Effector memory CD8-positive, alpha-beta T cell (primary cell): Measurements from ENCODE around the gene PLCB1.
A peak's percentile ranks its signal among the peaks of the same experiment; 100 is the strongest.
"Not testable (repeated sequence)": the region's sequence is repeated elsewhere in the genome, so short reads cannot be mapped to it uniquely, and the experiment has no call there.

ENCODE experiments used
- ATAC-seq: fragments of 150-1000 bp; cut with Tn5 transposase; replicated peaks from 2 replicates; pipeline ENCODE4 v1.10.0; 2021; ENCODE audit warnings: mild to moderate bottlenecking, moderate library complexity
- DNase-seq, 3 experiments: peaks; one replicate each; pipeline ENCODE4 v3.0.0; 2021
- H3K27ac Mint-ChIP-seq, 2 donors: one replicate each; pipeline ENCODE4 v1.8.0; 2022; ENCODE audit warnings: mild to moderate bottlenecking in 2 of 2, mixed read lengths in 2 of 2, moderate library complexity in 2 of 2
- H3K27me3 Mint-ChIP-seq, 2 donors: one replicate each; pipeline ENCODE4 v1.8.0; 2022; ENCODE audit warnings: mixed read lengths in 2 of 2
- H3K36me3 Mint-ChIP-seq: one replicate; pipeline ENCODE4 v1.8.0; 2022; ENCODE audit warnings: mild to moderate bottlenecking, moderate library complexity, mixed read lengths; ENCODE audit not compliant: insufficient read depth
- H3K4me1 Mint-ChIP-seq, 2 donors: one replicate each; pipeline ENCODE4 v1.8.0; 2022; ENCODE audit warnings: low read depth in 2 of 2, mixed read lengths in 2 of 2
- H3K4me3 Mint-ChIP-seq, 2 donors: one replicate each; pipeline ENCODE4 v1.8.0; 2022; ENCODE audit warnings: mild to moderate bottlenecking in 2 of 2, mixed read lengths in 2 of 2, moderate library complexity in 2 of 2
- H3K9me3 Mint-ChIP-seq, 2 donors: one replicate each; pipeline ENCODE4 v1.8.0; 2022; ENCODE audit warnings: mixed read lengths in 2 of 2

Gene PLCB1

DNA sequence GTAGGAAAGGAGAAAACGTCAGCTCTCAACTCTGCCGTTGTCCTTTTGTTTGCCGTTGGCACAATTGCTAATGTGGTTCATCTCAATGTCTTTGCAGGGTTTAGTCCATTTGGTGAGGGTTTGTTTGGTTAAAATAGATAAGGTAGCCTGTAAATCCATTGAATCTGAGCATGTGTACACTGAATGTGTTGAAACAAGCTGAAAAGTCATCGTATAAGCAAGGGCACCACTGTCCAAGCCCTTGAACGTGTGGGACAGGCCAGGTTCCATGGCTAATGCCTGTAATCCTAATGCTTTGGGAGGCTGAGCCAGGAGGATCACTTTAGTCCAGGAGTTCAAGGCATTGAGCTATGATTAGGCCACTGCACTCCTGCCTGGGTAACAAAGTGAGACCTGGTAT lies 712.1 kb downstream of the PLCB1 start:
- H3K27me3 Mint-ChIP-seq: no peaks in the 10 kb centered on the region

DNA sequence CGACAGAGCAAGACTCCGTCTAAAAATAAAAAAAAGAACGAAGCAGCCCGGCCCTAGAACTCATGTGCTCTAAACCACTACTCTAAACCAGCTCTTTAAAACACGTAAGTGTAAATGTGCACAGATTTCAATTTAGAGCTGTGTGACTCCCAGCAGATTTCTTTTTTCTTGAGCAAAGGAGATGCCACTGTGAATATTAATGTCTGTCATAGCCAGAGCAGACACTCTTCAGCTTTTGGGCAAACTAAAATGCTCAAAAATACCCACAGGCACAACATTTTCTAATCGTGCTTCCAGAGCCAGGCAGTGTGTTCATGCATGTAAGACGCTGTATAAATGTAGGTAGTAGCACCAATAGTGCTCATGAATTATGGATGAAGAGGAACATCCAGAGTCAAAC lies 717.9 kb downstream of the PLCB1 start:
- Mint-ChIP-seq H3K4me3 (no peak overlapping the region), H3K9me3 (no peaks in the 10 kb centered on the region), H3K27ac (no peak overlapping the region), H3K36me3 (no peaks in the 10 kb centered on the region), H3K4me1 (peaks cover 0 to 3% of the 10 kb centered on the region in 2 donors), H3K27me3 (no peaks in the 10 kb centered on the region)
- ATAC-seq: no peak
- no peak for DNase-seq

More for the DNA sequence above, 712.1 kb downstream of the PLCB1 start:
- ATAC-seq: no peak
- Mint-ChIP-seq H3K9me3 (no peaks in the 10 kb centered on the region), H3K4me3 (no peak overlapping the region), H3K36me3 (no peaks in the 10 kb centered on the region), H3K4me1 (no peaks in the 10 kb centered on the region), H3K27ac (no peak overlapping the region)
- no peak for DNase-seq

DNA sequence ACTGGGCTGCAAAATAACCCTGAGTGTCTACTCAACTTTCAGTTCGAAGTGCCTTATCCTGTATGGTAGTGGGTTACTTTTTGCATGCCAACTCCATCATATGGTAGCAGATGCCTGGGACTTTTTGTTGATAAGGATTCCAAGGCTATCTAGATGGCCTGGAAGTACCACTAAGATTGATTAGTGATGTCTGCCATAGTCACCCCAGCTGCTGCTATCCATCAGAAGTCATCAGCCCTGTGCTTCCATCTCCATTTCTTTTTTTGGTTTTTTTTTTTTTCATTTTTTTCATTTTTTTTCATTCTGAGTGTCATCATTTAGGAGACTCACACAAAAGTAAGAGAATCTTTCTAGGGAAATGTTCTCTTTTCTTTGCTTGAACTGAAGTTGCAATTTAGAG lies 719.4 kb downstream of the PLCB1 start:
- ATAC-seq: no peak
- peaks cover 0 to 3% of the 10 kb centered on the region in 2 donors for H3K4me1 Mint-ChIP-seq
- H3K27ac Mint-ChIP-seq: no peak overlapping the region
- no peaks in the 10 kb centered on the region for H3K27me3 Mint-ChIP-seq
- no peaks in the 10 kb centered on the region for H3K9me3 Mint-ChIP-seq
- H3K4me3 Mint-ChIP-seq: no peak overlapping the region
- no peak for DNase-seq
- H3K36me3 Mint-ChIP-seq: no peaks in the 10 kb centered on the region

- DNase-seq, H3K27ac Mint-ChIP-seq, H3K4me3 Mint-ChIP-seq, H3K9me3 Mint-ChIP-seq, H3K4me1 Mint-ChIP-seq, H3K36me3 Mint-ChIP-seq, ATAC-seq, H3K27me3 Mint-ChIP-seq: not testable (repeated sequence)
Measured at GRCh38 chr20:8851919-8852318, 719.9 kb downstream of the PLCB1 start.

DNA sequence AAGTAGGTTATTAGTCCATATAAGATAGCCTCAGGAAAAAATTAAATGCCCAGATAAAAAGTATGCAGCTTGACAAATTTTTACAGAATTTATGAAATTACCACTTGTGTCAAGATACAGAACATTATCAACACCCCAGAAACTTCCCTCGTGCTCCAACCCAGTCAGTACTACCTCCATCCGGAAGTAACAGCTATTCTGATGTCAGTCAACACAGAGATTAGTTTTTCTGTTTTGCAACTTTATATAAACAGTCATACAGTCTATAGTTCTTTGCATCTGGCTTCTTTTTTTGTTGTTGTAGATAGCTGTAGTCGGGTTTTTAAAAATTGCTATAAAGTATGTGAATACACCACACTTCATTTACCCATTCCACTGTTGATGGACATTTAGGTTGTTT lies 721.1 kb downstream of the PLCB1 start:
- H3K27ac Mint-ChIP-seq, H3K9me3 Mint-ChIP-seq, ATAC-seq, H3K4me1 Mint-ChIP-seq, H3K4me3 Mint-ChIP-seq, H3K36me3 Mint-ChIP-seq, H3K27me3 Mint-ChIP-seq, DNase-seq: not testable (repeated sequence)

DNA sequence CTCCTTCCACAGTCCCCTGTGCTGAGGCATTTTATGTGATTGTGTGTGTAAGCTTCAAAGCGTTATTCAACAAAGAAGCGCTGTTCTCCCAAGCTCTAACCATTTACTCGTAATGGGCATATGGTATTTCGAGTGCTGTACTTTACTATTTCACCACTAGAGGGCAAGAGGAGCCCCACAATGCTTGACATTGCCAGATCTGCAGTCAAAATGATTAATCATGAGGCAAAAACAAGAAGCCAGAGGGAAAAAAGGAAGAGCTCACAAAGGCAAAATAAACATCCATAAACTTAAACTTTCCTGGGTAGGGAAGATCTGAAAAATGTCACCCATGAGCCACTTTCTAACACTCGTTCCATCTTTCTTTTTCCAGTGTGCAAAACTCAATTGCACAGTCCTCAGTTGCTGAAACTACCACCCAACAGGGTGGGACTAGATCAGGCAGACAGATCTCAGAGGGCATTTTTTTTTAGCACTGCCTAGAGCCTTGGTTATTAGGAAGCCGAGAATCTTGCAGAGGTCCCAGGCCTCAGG lies 721.8 kb downstream of the PLCB1 start:
- ATAC-seq (peak; percentile 56), DNase-seq (peak in 1 of 3 experiments; percentile 4)
- H3K27me3 Mint-ChIP-seq: no peaks in the 10 kb centered on the region
- no peaks in the 10 kb centered on the region for H3K36me3 Mint-ChIP-seq
- H3K9me3 Mint-ChIP-seq: no peaks in the 10 kb centered on the region
- H3K4me1 Mint-ChIP-seq: peaks cover 0 to 3% of the 10 kb centered on the region in 2 donors
- H3K4me3 Mint-ChIP-seq: no peak overlapping the region
- H3K27ac Mint-ChIP-seq: no peak overlapping the region

GRCh38 chr20:8854571-8854970 lies 722.5 kb downstream of the PLCB1 start:
- Mint-ChIP-seq H3K27ac (no peak overlapping the region), H3K9me3 (no peaks in the 10 kb centered on the region), H3K36me3 (no peaks in the 10 kb centered on the region), H3K27me3 (no peaks in the 10 kb centered on the region), H3K4me1 (peaks cover 0 to 3% of the 10 kb centered on the region in 2 donors), H3K4me3 (no peak overlapping the region)
- DNase-seq (no peak), ATAC-seq (no peak)

- Mint-ChIP-seq H3K4me3 (no peak overlapping the region), H3K4me1 (peaks cover 0 to 3% of the 10 kb centered on the region in 2 donors), H3K36me3 (no peaks in the 10 kb centered on the region), H3K27me3 (no peaks in the 10 kb centered on the region), H3K9me3 (no peaks in the 10 kb centered on the region), H3K27ac (no peak overlapping the region)
- no peak for DNase-seq
- ATAC-seq: no peak
Measured at GRCh38 chr20:8855315-8855714, 723.2 kb downstream of the PLCB1 start.

- Mint-ChIP-seq H3K27me3 (no peaks in the 10 kb centered on the region), H3K4me1 (peaks cover 0 to 3% of the 10 kb centered on the region in 2 donors), H3K4me3 (no peak overlapping the region), H3K27ac (no peak overlapping the region), H3K9me3 (no peaks in the 10 kb centered on the region), H3K36me3 (no peaks in the 10 kb centered on the region)
- DNase-seq (no peak), ATAC-seq (no peak)
Measured at GRCh38 chr20:8856668-8857067, 724.6 kb downstream of the PLCB1 start.

- DNase-seq (no peak), ATAC-seq (no peak)
- H3K36me3 Mint-ChIP-seq: no peaks in the 10 kb centered on the region
- no peaks in the 10 kb centered on the region for H3K27me3 Mint-ChIP-seq
- H3K27ac Mint-ChIP-seq: no peak overlapping the region
- H3K4me1 Mint-ChIP-seq: no peaks in the 10 kb centered on the region
- H3K4me3 Mint-ChIP-seq: no peak overlapping the region
- no peaks in the 10 kb centered on the region for H3K9me3 Mint-ChIP-seq
Measured at GRCh38 chr20:8858181-8858787, 726.2 kb downstream of the PLCB1 start.

- DNase-seq: no peak
- H3K9me3 Mint-ChIP-seq: no peaks in the 10 kb centered on the region
Measured at GRCh38 chr20:8860011-8860495, 728.0 kb downstream of the PLCB1 start.

DNA sequence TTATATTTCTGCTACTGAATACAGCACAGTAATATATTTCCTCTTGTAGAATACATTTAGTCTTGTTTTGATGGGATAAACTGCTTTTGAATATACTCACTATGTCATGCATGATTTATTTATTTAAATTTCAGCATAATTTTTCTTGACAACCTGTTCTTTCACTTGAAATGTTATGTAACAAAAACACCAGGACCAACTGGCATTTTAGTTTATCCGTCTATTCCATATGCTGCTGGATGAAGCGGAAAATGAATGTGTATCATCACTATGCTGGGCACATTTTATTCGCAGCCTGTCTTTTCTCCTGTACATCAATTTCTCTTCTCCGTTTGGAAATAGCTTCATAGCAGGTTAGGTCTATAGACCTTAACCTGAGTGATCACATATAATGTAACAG lies 730.0 kb downstream of the PLCB1 start:
- Mint-ChIP-seq H3K27ac (no peak overlapping the region), H3K36me3 (no peaks in the 10 kb centered on the region), H3K9me3 (no peaks in the 10 kb centered on the region), H3K27me3 (no peaks in the 10 kb centered on the region), H3K4me3 (no peak overlapping the region), H3K4me1 (no peaks in the 10 kb centered on the region)
- DNase-seq: no peak
- no peak for ATAC-seq

More at GRCh38 chr20:8860011-8860495, 728.0 kb downstream of the PLCB1 start:
- H3K36me3 Mint-ChIP-seq: no peaks in the 10 kb centered on the region
- no peak overlapping the region for H3K27ac Mint-ChIP-seq
- no peaks in the 10 kb centered on the region for H3K27me3 Mint-ChIP-seq
- no peaks in the 10 kb centered on the region for H3K4me1 Mint-ChIP-seq
- ATAC-seq: no peak
- no peak overlapping the region for H3K4me3 Mint-ChIP-seq

DNA sequence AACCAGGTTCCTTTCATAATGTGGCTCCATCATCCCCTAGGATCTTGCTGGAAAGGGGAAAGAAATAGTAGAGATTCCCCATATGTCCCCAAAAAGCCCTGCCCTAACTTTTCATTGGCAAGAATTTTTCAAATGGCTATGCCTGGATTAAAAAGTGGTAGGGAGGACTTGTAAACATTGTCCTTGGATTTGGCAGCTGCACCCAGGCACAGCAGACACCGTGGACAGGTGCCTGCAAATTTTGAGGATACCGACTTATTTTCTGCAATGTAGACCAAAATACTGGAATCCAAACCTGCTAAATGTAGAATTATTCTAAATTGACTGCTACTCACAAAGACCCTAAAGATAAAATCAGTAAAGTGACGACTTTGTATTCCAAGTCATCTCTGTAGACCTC lies 733.6 kb downstream of the PLCB1 start:
- DNase-seq (no peak), ATAC-seq (no peak)
- H3K27me3 Mint-ChIP-seq: no peaks in the 10 kb centered on the region
- H3K27ac Mint-ChIP-seq: no peak overlapping the region
- no peaks in the 10 kb centered on the region for H3K4me1 Mint-ChIP-seq
- H3K4me3 Mint-ChIP-seq: no peak overlapping the region
- H3K9me3 Mint-ChIP-seq: no peaks in the 10 kb centered on the region
- H3K36me3 Mint-ChIP-seq: no peaks in the 10 kb centered on the region

GRCh38 chr20:8867038-8867740 lies 735.1 kb downstream of the PLCB1 start:
- H3K27ac Mint-ChIP-seq: no peak overlapping the region
- no peaks in the 10 kb centered on the region for H3K36me3 Mint-ChIP-seq
- no peak for ATAC-seq

More at GRCh38 chr20:8867038-8867740, 735.1 kb downstream of the PLCB1 start:
- Mint-ChIP-seq H3K27me3 (no peaks in the 10 kb centered on the region), H3K4me3 (no peak overlapping the region), H3K4me1 (no peaks in the 10 kb centered on the region), H3K9me3 (no peaks in the 10 kb centered on the region)
- no peak for DNase-seq
